ENCODE results near the gene DCDC2C.

DNA sequence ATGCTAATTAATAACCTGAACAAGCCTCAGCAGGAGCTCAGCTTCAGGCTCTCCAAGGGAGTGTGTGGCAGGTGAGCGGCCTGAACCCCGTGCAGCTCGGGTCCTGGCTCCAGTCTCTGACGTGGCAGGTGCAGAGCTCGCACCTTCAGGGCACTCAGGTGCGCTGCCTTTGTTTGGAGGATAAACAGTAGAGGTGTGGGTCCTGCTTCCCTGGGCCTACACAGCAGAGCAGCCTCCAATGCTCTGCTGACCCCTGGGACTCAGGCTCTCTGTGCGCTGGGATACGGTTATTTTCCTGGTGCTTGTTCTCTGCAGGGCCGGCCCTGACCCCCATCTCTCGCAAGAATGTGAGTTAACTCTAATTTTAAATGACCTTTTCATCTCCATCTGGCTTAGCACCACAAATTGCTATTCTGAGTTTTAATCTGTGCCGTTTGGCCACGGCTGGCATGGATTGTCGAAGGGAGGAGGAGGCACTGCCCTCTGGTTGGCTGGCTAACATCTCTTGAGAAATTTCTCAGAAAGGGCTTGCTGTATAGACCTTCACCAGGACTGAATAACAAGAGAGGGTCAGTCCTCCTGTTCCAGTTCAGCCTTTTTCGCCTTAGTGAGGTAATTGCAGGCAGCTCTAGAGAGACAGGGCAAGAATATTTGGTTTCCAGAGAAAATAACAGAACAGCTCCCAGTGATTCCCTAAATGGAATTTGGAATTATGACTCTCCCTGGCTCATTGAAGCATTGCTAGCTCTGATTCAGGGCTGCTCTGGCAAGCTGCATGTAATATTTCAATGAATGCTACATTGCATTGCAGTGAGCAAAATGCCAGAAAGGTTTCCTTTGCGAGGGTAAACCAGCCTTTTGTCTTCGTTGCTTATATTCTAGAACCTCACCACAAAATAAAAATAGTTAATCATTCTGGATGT is 161.8 kb downstream of the DCDC2C start:
- TF ChIP-seq RCOR1 (IDR thresholded peaks at IDR 0.05; ENCODE audit: insufficient replicate concordance, low read length) (no peak), CEBPB (IDR thresholded peaks at IDR 0.05; ENCODE audit: low read depth, low read length) (no peak), SMC3 (IDR thresholded peaks at IDR 0.05; ENCODE audit: low read depth, low read length) (no peak), POLR2A (IDR thresholded peaks at IDR 0.05; ENCODE audit: low read depth, low read length) (no peak), MAZ (IDR thresholded peaks at IDR 0.05; ENCODE audit: borderline replicate concordance, low read depth, low read length) (no peak), RFX5 (IDR thresholded peaks at IDR 0.05; ENCODE audit: low read depth, low read length) (no peak), NFE2L2 (IDR thresholded peaks at IDR 0.05; ENCODE audit: low read depth, low read length) (no peak)
- TF ChIP-seq, protein P1, sequence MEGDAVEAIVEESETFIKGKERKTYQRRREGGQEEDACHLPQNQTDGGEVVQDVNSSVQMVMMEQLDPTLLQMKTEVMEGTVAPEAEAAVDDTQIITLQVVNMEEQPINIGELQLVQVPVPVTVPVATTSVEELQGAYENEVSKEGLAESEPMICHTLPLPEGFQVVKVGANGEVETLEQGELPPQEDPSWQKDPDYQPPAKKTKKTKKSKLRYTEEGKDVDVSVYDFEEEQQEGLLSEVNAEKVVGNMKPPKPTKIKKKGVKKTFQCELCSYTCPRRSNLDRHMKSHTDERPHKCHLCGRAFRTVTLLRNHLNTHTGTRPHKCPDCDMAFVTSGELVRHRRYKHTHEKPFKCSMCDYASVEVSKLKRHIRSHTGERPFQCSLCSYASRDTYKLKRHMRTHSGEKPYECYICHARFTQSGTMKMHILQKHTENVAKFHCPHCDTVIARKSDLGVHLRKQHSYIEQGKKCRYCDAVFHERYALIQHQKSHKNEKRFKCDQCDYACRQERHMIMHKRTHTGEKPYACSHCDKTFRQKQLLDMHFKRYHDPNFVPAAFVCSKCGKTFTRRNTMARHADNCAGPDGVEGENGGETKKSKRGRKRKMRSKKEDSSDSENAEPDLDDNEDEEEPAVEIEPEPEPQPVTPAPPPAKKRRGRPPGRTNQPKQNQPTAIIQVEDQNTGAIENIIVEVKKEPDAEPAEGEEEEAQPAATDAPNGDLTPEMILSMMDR (conservative IDR thresholded peaks at IDR 0.05; ENCODE audit: low read depth, low read length): no peak
- TF ChIP-seq, protein P2, sequence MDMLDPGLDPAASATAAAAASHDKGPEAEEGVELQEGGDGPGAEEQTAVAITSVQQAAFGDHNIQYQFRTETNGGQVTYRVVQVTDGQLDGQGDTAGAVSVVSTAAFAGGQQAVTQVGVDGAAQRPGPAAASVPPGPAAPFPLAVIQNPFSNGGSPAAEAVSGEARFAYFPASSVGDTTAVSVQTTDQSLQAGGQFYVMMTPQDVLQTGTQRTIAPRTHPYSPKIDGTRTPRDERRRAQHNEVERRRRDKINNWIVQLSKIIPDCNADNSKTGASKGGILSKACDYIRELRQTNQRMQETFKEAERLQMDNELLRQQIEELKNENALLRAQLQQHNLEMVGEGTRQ (IDR thresholded peaks at IDR 0.05; ENCODE audit: low read depth, low read length): no peak
- TF ChIP-seq, protein P3, sequence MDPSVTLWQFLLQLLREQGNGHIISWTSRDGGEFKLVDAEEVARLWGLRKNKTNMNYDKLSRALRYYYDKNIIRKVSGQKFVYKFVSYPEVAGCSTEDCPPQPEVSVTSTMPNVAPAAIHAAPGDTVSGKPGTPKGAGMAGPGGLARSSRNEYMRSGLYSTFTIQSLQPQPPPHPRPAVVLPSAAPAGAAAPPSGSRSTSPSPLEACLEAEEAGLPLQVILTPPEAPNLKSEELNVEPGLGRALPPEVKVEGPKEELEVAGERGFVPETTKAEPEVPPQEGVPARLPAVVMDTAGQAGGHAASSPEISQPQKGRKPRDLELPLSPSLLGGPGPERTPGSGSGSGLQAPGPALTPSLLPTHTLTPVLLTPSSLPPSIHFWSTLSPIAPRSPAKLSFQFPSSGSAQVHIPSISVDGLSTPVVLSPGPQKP (IDR thresholded peaks at IDR 0.05; ENCODE audit: borderline replicate concordance, low read depth, low read length): no peak
